GM18517 (cell line): ENCODE data around the gene GGTLC1.

ENCODE experiments used
- ATAC-seq: cut with Tn5 transposase; IDR thresholded peaks from one replicate; pipeline ENCODE4 v1.9.1; 2021; ENCODE audit warnings: mild to moderate bottlenecking, moderate library complexity; ENCODE audit not compliant: unreplicated experiment

GGTLC1 gene

DNA sequence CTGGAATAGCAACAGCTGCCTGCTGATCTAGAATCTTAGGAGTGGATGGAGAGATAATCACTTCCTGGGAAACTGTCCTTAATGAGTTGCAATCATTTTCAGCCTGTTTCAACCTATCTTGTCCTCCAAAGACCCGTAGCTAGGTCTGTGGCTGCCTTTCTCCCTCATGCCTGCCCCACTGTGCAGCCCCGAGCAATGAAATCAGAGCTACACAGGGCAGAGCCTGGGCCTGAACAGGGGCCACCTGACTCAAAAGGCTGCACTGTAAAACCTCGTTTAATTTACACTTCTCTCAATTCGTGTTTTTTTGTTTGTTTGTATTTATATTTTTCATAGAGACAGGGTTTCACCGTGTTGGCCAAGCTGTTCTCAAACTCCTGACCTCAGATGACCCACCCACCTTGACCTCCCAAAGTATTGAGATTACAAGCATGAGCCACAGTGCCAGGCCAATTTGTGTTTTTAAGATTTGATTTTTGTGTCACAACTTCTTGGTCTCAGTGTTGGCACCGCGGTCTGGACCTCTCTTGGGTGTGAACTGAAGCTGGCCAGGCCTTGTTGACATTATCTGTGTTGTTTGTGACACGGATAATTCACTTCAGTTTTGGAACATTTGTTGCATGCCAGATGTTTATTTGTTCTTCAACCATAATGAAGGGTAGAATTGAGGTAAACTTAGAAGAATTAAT lies 21.5 kb downstream of the GGTLC1 start:
- ATAC-seq: no peak

DNA sequence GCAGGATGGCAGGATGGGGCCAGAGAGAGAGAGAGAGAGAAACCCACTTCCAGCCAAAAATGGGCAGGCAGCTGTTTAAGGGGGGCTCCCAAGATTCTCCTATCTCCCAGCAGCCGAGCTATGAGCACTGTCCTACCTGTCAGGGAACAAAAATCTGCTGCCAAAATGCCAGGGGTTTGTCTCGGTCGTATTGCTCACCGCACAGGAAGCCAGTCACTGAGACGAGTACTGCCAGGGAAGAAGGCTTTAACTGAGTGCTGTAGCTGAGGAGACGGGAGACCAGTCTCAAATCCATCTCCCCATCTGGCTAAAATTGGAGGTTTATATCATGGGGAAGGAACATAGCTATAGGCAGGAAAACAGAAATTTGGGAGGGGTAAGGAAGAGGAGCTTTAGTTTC lies 22.3 kb downstream of the GGTLC1 start:
- no peak for ATAC-seq

DNA sequence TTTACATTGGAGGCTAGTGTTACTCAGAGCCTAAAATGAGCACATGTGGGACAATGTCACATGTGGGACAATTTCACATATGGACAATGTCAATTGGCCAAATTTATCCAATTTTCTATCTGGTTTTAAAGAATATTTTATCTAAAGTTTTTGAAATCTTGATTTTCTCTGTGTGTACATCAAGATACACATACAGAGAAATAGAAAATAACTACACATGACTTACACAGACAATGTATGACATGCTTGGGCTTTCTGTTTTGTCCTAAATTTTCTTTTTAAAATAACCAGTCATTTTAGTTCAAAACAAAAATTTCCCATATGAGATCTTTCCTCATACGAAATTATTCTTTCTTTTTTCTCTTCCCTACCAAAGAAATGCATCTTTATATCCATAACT lies 24.6 kb downstream of the GGTLC1 start:
- ATAC-seq: no peak

DNA sequence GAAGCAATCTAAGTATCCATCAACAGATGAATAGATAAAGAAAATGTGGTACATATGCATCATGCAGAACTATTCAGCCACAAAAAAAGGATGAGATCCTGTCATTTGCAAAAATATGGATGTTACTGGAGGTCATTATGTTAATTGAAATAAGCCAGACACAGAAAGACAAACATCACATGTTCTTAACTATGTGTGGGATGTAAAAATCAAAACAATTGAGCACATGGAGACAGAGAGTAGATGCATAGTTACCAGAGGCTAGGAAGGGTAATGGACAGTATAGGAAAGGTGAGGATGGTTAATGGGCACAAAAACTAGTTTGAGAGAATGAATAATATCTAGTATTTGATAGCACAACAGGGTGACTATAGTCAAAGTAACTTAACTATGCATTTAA lies 26.3 kb downstream of the GGTLC1 start:
- ATAC-seq: no peak

DNA sequence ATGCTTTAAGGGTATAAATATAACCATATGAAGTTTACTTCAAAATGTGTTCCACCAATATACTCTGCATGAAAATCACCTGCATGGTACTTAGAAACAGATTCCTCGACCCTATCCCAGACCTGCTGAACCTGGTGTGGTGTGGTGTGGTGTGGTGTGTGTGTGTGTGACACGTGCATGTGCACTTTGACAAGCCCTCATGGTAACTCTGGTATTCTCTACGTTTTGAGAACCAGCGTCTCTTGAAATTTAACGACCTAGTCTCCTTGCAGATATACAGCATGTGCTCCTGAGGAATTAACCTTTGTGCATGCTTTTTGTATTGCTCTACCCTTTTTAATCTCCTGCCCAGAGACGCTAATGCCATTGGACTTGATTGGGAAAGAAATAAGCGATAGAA lies 29.5 kb downstream of the GGTLC1 start:
- no peak for ATAC-seq

DNA sequence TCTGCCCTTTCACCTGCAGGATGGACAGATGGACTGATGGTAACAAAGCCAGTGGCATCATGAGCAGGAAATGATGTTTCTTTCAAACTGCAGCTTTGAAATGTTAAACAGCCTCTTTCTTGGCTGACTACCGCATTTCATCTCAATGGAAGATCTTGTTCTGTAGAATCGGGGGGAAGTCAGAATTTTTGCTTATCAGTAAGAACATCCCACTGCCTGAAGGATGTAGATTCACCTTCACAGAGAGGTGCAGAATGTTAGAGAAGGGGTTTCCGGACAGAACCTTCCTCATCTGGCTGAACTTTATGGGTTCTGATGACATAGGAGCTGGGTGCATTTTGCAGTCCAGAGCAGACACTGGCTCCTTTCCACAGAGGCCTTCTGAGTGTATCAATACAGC lies 32.7 kb downstream of the GGTLC1 start:
- no peak for ATAC-seq

DNA sequence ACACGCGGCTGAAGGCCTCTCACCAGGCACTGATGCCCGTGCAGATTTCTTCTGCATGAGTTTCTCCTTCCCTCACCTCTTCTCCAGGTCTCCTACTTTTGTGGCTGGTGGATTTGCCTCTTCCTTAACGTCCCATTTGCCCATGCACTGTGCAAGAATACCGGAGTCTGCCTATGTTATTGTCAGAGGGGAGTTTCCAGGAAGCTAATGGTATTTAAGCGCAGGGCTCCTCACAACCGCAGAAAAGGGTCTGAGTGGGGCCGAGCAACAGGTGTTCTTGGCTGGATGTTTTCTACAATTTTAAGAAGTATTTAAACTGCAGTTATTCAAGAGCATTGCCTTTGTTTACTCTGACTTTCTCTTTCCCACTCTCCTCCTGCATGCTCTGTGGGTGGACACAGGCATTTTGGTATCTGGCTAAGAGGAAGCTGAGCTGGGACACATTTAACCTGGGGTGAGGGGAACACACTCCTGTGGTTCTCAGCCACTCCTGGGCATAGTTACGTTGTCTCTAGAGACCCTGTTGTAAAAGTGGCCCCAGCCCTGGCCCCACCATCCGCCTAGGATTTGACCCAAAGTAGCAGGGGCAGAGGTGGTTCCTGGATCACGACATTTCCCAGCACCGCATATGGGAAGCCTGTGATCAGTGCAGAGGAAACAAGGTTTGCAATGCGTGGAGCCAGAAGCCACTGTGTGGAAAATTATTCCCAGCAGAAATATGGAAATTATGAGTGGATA lies 34.4 kb downstream of the GGTLC1 start:
- ATAC-seq: no peak

DNA sequence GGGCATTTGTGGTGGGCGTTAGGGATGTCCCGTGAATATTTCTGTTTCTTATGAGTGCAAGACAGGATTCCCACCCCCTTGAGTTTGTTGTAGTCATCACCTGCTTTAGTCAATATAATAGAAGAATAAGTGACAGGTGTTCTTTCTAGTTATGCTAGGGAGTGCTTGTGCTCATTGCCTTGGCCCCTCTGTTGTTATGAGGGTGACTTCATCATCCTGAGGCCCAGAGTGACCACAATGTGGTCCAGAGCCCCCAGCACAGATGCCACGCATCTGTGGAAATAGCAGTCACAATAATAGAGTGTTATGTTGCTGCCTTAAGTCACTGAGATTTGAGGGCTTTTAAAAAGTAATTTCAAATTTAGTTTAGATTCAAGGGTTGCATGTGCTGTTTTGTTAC lies 42.4 kb downstream of the GGTLC1 start:
- ATAC-seq: no peak

DNA sequence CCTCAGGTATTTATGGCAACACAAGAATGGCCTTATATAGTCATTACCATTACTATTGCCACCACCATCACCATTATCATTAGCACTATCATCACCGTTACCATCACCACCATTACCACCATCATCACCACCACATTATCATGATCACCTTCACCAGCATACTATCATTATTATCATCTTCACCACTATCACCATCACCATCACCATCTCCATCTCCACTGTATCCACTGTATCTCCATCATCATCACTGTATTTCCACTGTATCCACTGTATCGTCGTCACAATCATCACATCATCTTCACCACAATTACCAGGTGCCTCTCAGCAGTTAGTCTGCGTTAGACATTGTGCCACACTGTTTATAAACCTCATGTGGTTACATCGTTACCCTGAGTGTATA lies 45.3 kb downstream of the GGTLC1 start:
- ATAC-seq: no peak

DNA sequence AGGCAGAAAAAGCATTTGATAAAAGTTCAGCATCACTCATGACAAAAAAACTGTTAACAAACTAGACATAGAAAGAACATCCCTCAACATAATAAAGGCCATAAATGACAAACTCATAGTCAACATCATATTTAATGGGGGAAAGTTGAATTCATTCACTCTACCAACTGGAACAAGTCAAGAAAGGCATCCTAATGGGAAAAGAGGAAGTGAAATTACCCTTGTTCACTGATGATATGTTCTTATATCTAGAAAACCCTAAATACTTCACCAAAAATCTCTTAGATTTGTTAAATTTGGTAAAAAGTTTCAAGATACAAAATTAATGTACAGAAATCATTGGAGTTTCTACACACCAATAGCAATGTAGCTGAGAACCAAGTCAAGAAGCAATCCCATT lies 48.9 kb downstream of the GGTLC1 start:
- ATAC-seq: no peak

DNA sequence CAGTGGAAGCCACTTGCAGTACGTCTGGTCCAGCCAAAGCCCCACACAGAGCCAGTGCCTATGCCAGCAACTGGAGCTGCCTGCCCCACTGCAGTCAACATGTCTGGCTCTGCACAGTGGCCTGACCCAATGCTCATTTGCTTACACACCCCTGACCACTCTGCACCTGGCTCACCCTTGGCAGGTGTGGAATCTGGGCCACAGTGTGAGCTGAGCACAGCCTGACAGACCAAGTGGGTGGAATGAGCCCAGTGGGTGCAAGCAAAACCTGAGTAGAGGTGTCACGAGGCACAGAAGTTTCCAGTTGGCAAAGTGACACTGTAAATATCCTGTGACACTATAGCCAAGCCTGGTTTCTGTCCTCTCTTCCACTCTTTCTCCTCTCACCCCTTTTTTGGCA lies 49.5 kb downstream of the GGTLC1 start:
- no peak for ATAC-seq

DNA sequence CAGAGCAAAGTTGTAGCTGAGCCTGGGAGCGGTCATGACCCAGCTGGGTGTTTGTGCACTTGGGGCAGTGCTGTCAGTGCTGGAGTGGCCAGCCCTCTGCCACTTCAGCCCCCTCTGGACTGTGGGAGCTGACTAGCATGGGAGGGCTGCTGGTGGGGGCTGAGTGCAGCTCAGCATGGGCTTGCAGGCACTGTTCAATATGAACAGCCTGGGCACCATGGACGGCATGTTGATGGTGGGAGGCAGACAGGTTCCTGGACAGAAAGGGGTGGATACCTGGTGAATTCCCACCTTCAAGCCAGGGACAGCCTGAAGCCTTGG lies 50.5 kb downstream of the GGTLC1 start:
- ATAC-seq: no peak

DNA sequence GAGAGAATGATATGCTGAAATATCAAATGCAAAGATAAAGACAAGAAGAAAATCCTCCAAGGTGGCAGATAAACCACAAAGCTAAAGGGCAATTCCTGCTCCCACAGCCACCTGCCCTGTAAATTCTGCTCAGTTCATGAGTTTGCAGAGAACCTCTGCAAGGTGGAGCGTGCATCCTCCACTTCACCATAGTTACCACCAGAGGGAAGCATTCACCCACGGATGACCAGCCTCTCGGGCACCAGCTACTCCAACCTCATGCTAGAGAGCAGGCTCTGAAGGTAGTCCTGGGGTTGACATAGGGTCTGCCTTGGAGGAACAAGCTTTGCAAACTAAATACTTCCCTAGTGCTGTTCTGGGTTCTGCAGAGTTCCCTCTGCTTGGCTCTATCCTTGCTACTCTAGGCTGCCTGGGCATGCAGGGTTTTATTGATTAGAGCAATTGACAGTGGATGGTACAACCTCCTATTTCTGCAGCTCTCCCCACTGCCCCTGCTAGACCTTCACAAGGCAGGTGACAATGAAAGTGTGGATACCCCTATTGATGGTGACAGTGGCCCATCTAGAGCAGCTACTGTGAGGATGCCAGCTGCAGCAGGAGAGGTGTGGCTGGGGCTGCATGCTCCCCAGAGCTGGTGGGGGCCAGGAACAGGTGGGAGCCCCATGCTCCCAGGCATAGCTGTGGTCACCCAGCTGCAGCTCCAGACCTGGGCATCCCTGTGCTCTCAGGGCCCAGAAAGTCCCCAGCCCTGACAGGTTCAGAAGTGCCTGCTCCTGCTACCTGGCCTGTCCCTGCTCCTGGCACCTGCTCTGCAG lies 51.1 kb downstream of the GGTLC1 start:
- no peak for ATAC-seq
